ENCODE results near the gene CSMD2.

The CSMD2 gene

DNA sequence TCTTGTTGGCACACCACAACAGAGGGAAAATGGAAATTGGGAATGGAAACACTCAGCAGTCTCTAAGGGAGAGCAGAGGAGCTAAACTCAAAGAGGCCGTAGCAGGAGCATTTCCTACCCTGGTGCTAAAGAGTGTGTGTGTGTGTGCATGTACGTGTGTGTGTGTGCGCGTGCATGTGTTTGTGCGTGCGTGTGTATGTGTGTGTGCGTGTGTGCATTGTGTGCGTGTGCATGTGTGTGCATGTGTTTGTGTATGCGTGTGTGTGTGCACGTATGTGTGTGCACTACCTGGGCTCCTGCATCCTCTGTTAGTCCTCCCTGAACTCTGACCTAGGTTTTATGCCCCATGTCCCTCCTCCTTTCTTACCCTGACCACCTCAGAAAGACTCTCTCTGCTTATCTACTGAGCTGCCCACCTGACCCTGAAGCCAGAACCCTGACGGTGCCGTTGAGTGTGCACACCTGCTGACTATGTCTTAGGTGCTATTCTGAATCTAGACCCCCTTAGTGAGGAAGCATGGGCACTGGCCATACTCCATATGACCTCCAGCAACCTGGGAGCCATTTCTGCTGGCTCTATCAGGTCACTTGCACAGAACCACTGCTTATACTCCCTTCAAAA lies 458.3 kb downstream of the CSMD2 start:
- DNase-seq = no peak

DNA sequence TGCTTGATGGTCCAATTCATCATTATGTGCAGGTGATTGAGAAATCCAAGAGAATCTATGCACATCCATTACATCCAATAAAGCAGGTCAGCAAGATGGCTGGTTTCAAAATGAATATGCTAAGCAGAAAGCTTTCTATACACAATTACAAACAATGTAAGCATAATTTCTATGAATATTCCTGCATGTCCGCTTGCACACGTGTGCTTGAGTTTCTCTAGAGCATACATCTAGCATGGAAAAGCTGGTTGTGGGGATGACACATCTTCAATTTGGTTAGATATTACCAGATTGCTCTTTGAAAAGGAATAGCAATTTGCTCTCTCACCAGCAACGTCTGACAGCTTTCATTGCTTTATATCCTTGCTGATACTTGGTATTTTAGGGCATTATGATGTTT lies 461.6 kb downstream of the CSMD2 start:
- DNase-seq = no peak

DNA sequence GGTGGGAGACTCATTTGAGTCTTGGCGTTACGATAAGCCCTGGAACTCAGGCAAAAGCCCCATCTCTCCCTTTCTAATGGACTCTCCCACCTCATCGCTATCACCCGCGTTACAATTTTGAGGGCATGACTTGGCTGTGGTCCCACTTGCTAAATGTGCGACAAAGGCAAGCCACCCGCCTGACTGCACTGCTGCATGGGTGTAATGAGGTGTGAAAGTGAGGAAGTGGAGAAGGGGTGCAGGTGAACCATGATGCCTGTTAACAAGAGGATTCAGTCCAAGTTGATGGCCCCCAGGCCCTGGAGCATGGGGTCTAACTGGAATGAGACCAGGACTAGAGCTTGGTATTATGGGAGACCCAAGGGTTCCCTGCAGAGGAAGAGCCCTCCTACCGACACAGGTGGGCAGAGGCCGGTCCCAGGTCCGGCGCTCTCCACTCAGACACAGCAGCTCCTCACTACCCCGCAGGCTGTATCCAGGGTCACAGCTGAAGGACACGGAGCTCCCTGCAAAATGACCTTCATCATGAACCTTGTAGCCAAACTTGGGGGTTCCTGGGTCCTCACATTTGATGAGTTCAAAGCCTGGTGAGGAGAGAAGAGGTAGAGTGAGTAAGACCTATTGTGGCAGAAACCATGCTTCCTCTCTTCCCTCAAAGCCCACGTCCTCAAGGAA lies 466.5 kb downstream of the CSMD2 start:
- DNase-seq = no peak

DNA sequence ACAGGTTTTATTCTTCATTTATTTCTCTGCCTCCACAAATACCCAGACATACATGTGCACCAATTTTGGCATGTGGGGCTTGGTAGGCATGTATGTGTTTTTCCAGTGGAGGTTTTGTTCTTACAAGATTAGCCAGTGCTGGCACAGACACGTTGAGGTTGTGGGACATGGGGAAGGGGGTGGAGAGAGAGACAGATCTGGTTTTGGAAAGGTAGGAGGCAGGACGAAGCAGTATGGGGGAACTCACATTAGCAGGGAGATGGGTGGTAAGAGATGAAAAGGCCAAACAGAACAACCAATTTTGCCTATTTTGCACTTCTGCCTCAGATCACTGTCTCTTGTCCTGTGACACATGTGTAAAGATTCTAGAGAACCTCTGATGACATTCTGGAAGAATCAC lies 467.2 kb downstream of the CSMD2 start:
- no peak for DNase-seq

- no peak for DNase-seq
Observed at GRCh38 chr1:33696962-33697361, 468.1 kb downstream of the CSMD2 start.

- DNase-seq = no peak
Observed at GRCh38 chr1:33696311-33696710, 468.7 kb downstream of the CSMD2 start.

DNA sequence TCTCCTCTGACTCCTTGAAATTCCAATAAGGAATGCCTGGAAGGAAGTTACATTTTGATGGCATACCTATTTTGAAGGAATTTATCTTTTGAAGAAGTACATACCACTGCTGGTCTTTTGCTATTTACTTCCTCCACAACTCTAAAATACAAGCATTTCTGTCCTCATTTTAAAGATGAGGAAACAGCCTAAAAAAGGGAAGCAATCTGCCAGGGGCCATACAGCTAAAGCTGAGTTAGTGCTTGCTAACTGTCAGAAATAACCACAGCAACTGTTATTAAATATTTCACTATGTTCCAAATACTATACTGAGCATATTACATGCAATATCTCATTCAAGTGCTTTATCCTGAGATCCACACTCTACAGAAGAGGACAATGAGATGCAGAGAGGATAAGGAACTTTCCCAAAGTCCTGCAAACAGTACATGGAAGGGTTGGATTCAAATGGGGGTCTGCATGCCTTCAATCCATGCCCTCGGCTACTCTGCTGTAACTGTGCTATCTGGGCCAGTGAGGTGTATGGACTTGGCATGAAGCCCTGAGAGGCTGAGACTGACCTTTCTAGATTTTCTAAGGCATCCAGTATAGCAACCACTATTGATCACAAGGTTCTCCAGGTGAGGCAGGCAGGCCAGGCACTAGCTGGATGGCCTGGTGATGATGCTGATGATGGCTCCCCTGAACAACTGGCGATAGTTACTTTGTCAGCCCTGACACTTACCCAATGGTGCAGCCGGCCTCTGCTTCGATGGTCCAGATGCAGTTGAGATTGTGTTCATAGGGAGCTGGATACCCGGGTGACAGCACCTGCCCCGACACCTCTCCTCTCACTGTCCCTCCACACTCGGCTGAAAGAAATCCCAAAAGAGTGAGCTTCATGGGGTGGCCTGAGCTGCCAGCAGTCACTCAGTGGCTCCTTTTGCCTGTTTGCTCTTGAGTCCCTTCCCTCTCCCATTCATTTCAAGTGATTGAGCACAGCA lies 472.5 kb downstream of the CSMD2 start:
- no peak for DNase-seq

- no peak for DNase-seq
Observed at GRCh38 chr1:33687000-33687399, 478.0 kb downstream of the CSMD2 start.

- no peak for DNase-seq
Observed at GRCh38 chr1:33686551-33686950, 478.5 kb downstream of the CSMD2 start.

DNA sequence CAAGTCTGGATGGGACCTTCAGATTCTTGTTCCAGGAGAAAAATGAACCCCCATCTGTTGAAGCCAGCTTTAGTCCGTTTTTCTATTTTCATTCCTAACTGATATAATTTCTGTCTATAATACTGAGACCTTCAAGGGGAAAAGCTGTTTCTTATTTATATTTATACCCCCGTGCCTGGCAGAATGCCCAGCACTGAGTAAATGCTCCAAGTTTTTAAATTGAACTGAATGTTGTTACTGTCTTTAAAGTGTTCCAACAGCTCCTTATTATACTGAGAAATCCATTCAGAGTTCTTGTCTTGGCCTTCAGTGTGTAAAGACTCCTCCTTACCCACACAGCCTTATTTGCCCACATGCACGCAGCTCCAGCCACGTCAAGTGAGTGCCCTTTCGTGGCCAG lies 479.8 kb downstream of the CSMD2 start:
- DNase-seq = no peak

DNA sequence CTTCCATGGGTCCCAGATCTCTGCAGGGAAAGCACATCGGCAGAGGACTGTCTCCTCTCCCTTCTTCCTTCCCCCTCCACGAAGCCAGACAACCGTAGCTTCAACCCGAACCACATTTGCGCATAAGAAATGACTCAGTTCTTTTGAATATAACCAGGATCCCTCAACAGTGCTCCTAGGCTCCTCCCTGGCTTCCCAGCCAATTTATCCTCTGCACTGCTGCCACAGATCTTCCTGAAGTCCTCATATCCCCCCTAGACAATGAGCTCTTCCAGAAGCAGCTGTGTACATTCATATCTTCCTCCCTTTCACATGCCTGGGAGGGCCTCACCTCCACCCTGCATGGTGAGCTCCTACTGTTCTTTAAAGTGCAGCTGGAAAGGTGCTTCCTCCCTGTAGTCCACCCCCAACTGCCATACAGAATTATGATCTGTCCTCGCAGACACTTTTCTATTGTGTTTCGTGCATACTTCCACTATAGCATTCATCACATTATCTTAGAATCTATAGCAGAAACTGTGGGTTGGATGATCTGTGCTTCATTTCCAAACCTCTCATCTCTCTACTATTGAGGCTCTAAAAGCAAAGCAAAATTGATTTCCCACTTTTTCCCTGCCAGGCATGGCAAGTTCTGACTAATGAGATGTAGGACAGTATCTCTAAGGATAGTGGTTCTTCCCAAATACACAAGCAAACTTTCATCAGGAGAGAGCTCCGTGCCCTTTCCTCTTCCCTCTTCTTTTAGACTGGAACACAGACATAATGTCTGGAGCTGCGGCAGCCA lies 480.4 kb downstream of the CSMD2 start:
- DNase-seq = no peak

DNA sequence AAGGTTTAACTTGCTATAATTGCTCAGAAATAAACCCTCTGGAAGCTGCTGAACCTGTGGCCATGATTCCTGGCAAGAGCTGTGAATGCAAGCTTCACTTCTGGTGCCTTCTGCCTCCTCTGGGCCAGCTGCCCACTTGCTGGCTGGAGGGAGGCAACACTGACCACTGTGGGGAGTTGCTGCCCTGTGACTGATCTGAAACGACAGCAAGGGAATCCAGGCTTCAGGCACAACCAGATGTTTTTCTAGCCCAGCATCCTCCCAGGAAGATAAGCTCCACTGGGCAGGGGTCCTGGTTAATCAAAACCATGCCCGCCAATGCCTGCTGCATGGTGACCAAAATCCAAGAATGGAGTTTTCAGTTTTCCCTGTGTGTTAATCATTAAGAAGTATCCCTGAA lies 481.1 kb downstream of the CSMD2 start:
- no peak for DNase-seq

- DNase-seq = no peak
Observed at GRCh38 chr1:33682371-33682770, 482.7 kb downstream of the CSMD2 start.

GRCh38 chr1:33680281-33680840 lies 484.7 kb downstream of the CSMD2 start:
- no peak for DNase-seq

- DNase-seq = no peak
Observed at GRCh38 chr1:33670567-33670966, 494.5 kb downstream of the CSMD2 start.

GRCh38 chr1:33668695-33669094 lies 496.3 kb downstream of the CSMD2 start:
- no peak for DNase-seq

DNA sequence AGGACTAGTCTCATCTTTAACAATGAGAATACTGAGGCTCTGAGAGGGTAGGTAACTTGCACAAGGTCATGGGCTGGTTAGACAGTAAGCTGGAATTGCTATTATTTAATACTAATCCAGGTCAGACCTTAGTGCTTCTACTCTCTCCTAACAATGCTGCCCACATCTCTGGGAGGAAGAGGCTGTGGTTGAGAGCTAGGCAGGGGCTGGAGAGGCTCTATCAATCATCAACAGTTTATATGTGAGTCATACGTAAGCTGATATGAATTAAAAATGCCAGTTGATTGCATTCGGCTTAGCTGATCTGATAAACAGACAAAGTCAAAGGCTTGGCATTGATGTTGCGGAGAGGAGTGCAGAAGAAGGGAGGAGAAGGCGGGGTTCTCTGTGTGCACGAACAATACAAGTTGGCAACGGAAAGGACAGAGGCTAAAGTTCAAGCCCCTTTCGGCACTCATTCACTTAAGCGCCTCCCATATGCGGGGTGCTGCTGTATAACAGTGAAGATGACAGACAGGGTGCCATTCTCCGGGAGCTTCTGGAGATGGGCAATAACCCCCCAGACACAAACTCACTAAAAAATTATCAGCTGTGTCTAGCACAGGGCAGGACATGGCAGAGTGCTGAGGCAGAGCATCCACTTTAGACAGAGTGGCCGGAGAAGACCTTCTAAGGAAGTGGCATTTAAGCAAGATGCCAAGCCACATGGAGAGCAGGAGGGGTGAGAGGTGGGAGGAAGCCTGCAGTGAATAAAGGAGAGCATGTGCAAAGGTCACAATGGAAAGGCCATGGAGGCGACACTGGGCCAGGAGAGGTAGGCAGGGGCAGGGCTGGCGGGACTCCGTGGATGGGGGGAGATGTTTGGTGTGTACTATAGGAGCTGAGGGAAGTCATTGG lies 497.4 kb downstream of the CSMD2 start:
- DNase-seq = no peak

GRCh38 chr1:33666616-33667015 lies 498.4 kb downstream of the CSMD2 start:
- DNase-seq = no peak

DNA sequence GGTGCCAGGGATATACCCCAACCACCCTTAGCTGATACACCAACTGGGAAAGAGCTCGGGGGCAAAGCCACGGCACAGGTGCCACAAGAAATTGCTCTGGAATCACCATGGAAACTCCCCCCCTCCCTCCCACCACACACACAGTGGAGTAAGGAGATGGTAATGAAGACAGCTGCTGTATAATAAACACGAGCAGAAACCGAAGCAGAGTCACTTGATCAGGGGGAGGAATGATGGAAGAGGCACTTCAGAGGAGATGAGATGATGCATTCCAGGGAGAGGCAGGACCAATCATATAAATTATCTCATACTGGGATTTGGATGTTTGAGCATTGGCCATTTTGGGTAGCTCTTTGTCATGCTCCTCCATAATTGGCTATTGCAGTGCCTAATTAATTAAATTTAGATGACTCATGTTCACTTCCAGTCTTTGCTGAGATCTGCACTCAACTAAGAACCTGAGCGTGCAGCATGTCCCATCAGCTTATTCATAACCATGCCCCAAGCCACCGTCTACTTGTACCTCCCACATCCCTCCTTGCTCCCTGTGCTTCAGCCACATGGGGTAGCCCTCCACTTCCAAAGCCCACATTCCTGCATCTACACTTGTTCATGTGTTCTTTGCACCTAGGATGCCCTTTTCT lies 503.1 kb downstream of the CSMD2 start:
- DNase-seq = no peak

DNA sequence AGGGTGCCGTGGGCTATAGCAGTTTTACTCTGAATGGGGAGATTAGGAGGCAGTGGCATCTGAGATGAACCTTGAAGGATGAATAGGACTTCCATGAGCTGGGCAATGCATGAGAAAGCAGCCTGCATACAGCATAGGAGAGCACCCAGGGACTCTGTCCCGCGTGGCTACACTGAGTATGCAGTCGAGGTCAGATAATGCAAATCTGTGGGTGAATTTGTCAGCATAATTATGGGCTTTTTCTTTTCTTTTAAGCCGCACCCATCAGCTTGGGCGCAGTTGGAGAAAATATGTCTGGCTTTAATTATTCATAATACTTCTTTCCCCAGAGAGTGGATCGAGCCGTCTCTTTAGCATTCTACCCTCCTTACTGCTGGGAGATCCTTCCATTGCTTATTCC lies 504.1 kb downstream of the CSMD2 start:
- DNase-seq = no peak

- DNase-seq = no peak
Observed at GRCh38 chr1:33660244-33660643, 504.8 kb downstream of the CSMD2 start.

Measured in stimulated activated CD4-positive, alpha-beta T cell treated with anti-CD3 and anti-CD28 coated beads, Interleukin-4, amount 100 ng/mL, for 1 hour (primary cell).